Activated naive CD4-positive, alpha-beta T cell treated with anti-CD3 and anti-CD28 coated beads for 36 hours (primary cell): ENCODE measurements around the gene DLGAP1. TPM values are rescaled to one million over a fixed set of nuclear protein-coding genes. Genes with fewer than 3 reads are reported as not detected.

Experiments used
- CTCF ChIA-PET: fragments of 350-600 bp; sonication (Branson Sonifier 250); formaldehyde crosslinking; loops from one replicate; lab custom pipeline; 2021; ENCODE audit warnings: antibody characterized with exemption; lab: Charles Lee
- DNase-seq: peaks from one replicate; pipeline ENCODE4 v3.0.0-alpha.2; 2020
- H3K27ac Mint-ChIP-seq: one replicate; pipeline ENCODE4 v1.8.0; 2021; ENCODE audit warnings: mild to moderate bottlenecking, mixed read lengths
- H3K27me3 Mint-ChIP-seq: one replicate; pipeline ENCODE4 v1.8.0; 2021; ENCODE audit warnings: low read depth, mixed read lengths
- H3K36me3 Mint-ChIP-seq: one replicate; pipeline ENCODE4 v1.8.0; 2021; ENCODE audit warnings: low read depth, mixed read lengths
- H3K4me1 Mint-ChIP-seq: one replicate; pipeline ENCODE4 v1.8.0; 2021; ENCODE audit warnings: low read depth, mixed read lengths
- H3K4me3 Mint-ChIP-seq: one replicate; pipeline ENCODE4 v1.8.0; 2021; ENCODE audit warnings: mild to moderate bottlenecking, moderate library complexity, mixed read lengths
- H3K9me3 Mint-ChIP-seq: one replicate; pipeline ENCODE4 v1.8.0; 2021; ENCODE audit warnings: mixed read lengths
- intact Hi-C: fragments of 100-400 bp; cut with micrococcal nuclease; formaldehyde crosslinking; loops from one replicate; pipeline ENCODE4 v1.15.1; 2023
- total RNA-seq, 2 experiments: library from RNA; stranded (reverse); gene quantifications; one replicate each; pipeline ENCODE4 v1.2.3, GENCODE V29; 2021

Gene DLGAP1
- total RNA-seq, 2 experiments from 2014 or later = not detected

- no peak for DNase-seq
- Mint-ChIP-seq H3K27ac (no peak overlapping the region), H3K36me3 (no peaks in the 10 kb centered on the region), H3K27me3 (peaks cover 2% of the 10 kb centered on the region), H3K4me3 (no peak overlapping the region), H3K4me1 (no peaks in the 10 kb centered on the region), H3K9me3 (no peaks in the 10 kb centered on the region)
- intact Hi-C loops = no loop called here
- CTCF ChIA-PET = no interaction called here
These were observed 576.7 kb downstream of the DLGAP1 start for GRCh38 chr18:3878401-3878800.

GRCh38 chr18:3877678-3878077, 577.4 kb downstream of the DLGAP1 start:
- no peaks in the 10 kb centered on the region for H3K36me3 Mint-ChIP-seq
- intact Hi-C loops = no loop called here
- H3K9me3 Mint-ChIP-seq = no peaks in the 10 kb centered on the region
- no peak overlapping the region for H3K27ac Mint-ChIP-seq
- no peak overlapping the region for H3K4me3 Mint-ChIP-seq
- H3K4me1 Mint-ChIP-seq = no peaks in the 10 kb centered on the region
- CTCF ChIA-PET = interaction anchor here (0.7 kb wide), 1 partner anchor 191 kb away, joined by 3 read pairs; no protein-coding TSS in a partner anchor
- DNase-seq = no peak
- H3K27me3 Mint-ChIP-seq = peaks cover 3% of the 10 kb centered on the region

GRCh38 chr18:3875961-3876360, 579.1 kb downstream of the DLGAP1 start:
- CTCF ChIA-PET = interaction anchor here (0.6 to 0.7 kb wide), 2 partner anchors 27 to 285 kb away, joined by 3 read pairs; no protein-coding TSS in a partner anchor
- DNase-seq = no peak
- Mint-ChIP-seq H3K4me1 (no peaks in the 10 kb centered on the region), H3K9me3 (no peaks in the 10 kb centered on the region), H3K27me3 (peaks cover 10% of the 10 kb centered on the region), H3K27ac (no peak overlapping the region), H3K36me3 (no peaks in the 10 kb centered on the region), H3K4me3 (no peak overlapping the region)
- intact Hi-C loops = no loop called here

GRCh38 chr18:3875376-3875775, 579.7 kb downstream of the DLGAP1 start:
- intact Hi-C loops = no loop called here
- H3K4me1 Mint-ChIP-seq = no peaks in the 10 kb centered on the region
- CTCF ChIA-PET = interaction anchor here (0.6 to 0.7 kb wide), 2 partner anchors 27 to 68 kb away, joined by 3 to 4 read pairs; no protein-coding TSS in a partner anchor
- H3K9me3 Mint-ChIP-seq = no peaks in the 10 kb centered on the region
- no peak overlapping the region for H3K27ac Mint-ChIP-seq
- no peak overlapping the region for H3K4me3 Mint-ChIP-seq
- no peaks in the 10 kb centered on the region for H3K36me3 Mint-ChIP-seq
- peaks cover 10% of the 10 kb centered on the region for H3K27me3 Mint-ChIP-seq
- DNase-seq = no peak

- CTCF ChIA-PET = interaction anchor here (0.6 kb wide), 1 partner anchor 67 kb away, joined by 4 read pairs; no protein-coding TSS in a partner anchor
- Mint-ChIP-seq H3K4me3 (no peak overlapping the region), H3K4me1 (no peaks in the 10 kb centered on the region), H3K27me3 (peaks cover 10% of the 10 kb centered on the region), H3K9me3 (no peaks in the 10 kb centered on the region), H3K27ac (no peak overlapping the region), H3K36me3 (no peaks in the 10 kb centered on the region)
- intact Hi-C loops = loop anchor here (5.0 kb wide), 1 partner anchor 123 kb away; no protein-coding TSS in a partner anchor
- DNase-seq = no peak
These were observed 580.5 kb downstream of the DLGAP1 start for GRCh38 chr18:3874581-3874980.

GRCh38 chr18:3874125-3874524, 581.0 kb downstream of the DLGAP1 start:
- intact Hi-C loops = loop anchor here (5.0 kb wide), 1 partner anchor 123 kb away; no protein-coding TSS in a partner anchor
- Mint-ChIP-seq H3K4me3 (no peak overlapping the region), H3K27me3 (peaks cover 10% of the 10 kb centered on the region), H3K27ac (no peak overlapping the region), H3K4me1 (no peaks in the 10 kb centered on the region), H3K36me3 (no peaks in the 10 kb centered on the region), H3K9me3 (no peaks in the 10 kb centered on the region)
- CTCF ChIA-PET = no interaction called here
- DNase-seq = no peak

- CTCF ChIA-PET = no interaction called here
- Mint-ChIP-seq H3K9me3 (no peaks in the 10 kb centered on the region), H3K27ac (no peak overlapping the region), H3K36me3 (no peaks in the 10 kb centered on the region), H3K4me1 (no peaks in the 10 kb centered on the region), H3K4me3 (no peak overlapping the region), H3K27me3 (peaks cover 13% of the 10 kb centered on the region)
- no peak for DNase-seq
- intact Hi-C loops = loop anchor here (5.0 kb wide), 1 partner anchor 124 kb away; no protein-coding TSS in a partner anchor
These were observed 581.4 kb downstream of the DLGAP1 start for GRCh38 chr18:3873698-3874097.

GRCh38 chr18:3873211-3873610, 581.9 kb downstream of the DLGAP1 start:
- no peaks in the 10 kb centered on the region for H3K36me3 Mint-ChIP-seq
- no peak overlapping the region for H3K27ac Mint-ChIP-seq
- peaks cover 14% of the 10 kb centered on the region for H3K27me3 Mint-ChIP-seq
- no peaks in the 10 kb centered on the region for H3K4me1 Mint-ChIP-seq
- no peak overlapping the region for H3K4me3 Mint-ChIP-seq
- DNase-seq = no peak
- CTCF ChIA-PET = no interaction called here
- intact Hi-C loops = loop anchor here (5.0 kb wide), 1 partner anchor 124 kb away; no protein-coding TSS in a partner anchor
- H3K9me3 Mint-ChIP-seq = no peaks in the 10 kb centered on the region

- intact Hi-C loops = loop anchor here (5.0 kb wide), 1 partner anchor 125 kb away; no protein-coding TSS in a partner anchor
- Mint-ChIP-seq H3K9me3 (no peaks in the 10 kb centered on the region), H3K27ac (no peak overlapping the region), H3K27me3 (peaks cover 14% of the 10 kb centered on the region), H3K4me3 (no peak overlapping the region), H3K36me3 (no peaks in the 10 kb centered on the region), H3K4me1 (no peaks in the 10 kb centered on the region)
- CTCF ChIA-PET = no interaction called here
- no peak for DNase-seq
These were observed 582.5 kb downstream of the DLGAP1 start for GRCh38 chr18:3872641-3873040.

GRCh38 chr18:3871687-3872086, 583.4 kb downstream of the DLGAP1 start:
- no peaks in the 10 kb centered on the region for H3K4me1 Mint-ChIP-seq
- DNase-seq = no peak
- no peak overlapping the region for H3K4me3 Mint-ChIP-seq
- CTCF ChIA-PET = interaction anchor here (0.7 to 3.2 kb wide), 2 partner anchors 100 to 125 kb away, joined by 3 to 31 read pairs; no protein-coding TSS in a partner anchor
- no peak overlapping the region for H3K27ac Mint-ChIP-seq
- no peaks in the 10 kb centered on the region for H3K9me3 Mint-ChIP-seq
- intact Hi-C loops = loop anchor here (2.0 to 5.0 kb wide), 2 partner anchors 126 to 169 kb away; no protein-coding TSS in a partner anchor
- no peaks in the 10 kb centered on the region for H3K36me3 Mint-ChIP-seq
- peaks cover 16% of the 10 kb centered on the region for H3K27me3 Mint-ChIP-seq

GRCh38 chr18:3870914-3871313, 584.2 kb downstream of the DLGAP1 start:
- Mint-ChIP-seq H3K4me1 (no peaks in the 10 kb centered on the region), H3K9me3 (no peaks in the 10 kb centered on the region), H3K36me3 (no peaks in the 10 kb centered on the region), H3K27ac (no peak overlapping the region), H3K27me3 (peaks cover 16% of the 10 kb centered on the region), H3K4me3 (no peak overlapping the region)
- DNase-seq = no peak
- CTCF ChIA-PET = interaction anchor here (0.7 to 3.2 kb wide), 2 partner anchors 99 to 125 kb away, joined by 3 to 31 read pairs; no protein-coding TSS in a partner anchor
- intact Hi-C loops = loop anchor here (1.0 to 5.0 kb wide), 4 partner anchors 100 to 590 kb away; no protein-coding TSS in a partner anchor

- no peak for DNase-seq
- Mint-ChIP-seq H3K4me1 (no peaks in the 10 kb centered on the region), H3K36me3 (no peaks in the 10 kb centered on the region), H3K27ac (no peak overlapping the region), H3K27me3 (peaks cover 16% of the 10 kb centered on the region), H3K9me3 (no peaks in the 10 kb centered on the region), H3K4me3 (no peak overlapping the region)
- CTCF ChIA-PET = interaction anchor here (1.2 to 3.2 kb wide), 7 partner anchors 32 to 492 kb away, joined by 3 to 31 read pairs (median 3); no protein-coding TSS in a partner anchor
- intact Hi-C loops = loop anchor here (1.0 to 5.0 kb wide), 4 partner anchors 99 to 589 kb away; no protein-coding TSS in a partner anchor
These were observed 585.3 kb downstream of the DLGAP1 start for GRCh38 chr18:3869848-3870247.

GRCh38 chr18:3867864-3868311, 587.2 kb downstream of the DLGAP1 start:
- Mint-ChIP-seq H3K27ac (no peak overlapping the region), H3K27me3 (peaks cover 13% of the 10 kb centered on the region), H3K36me3 (no peaks in the 10 kb centered on the region), H3K4me1 (no peaks in the 10 kb centered on the region), H3K9me3 (no peaks in the 10 kb centered on the region), H3K4me3 (no peak overlapping the region)
- intact Hi-C loops = no loop called here
- no peak for DNase-seq
- CTCF ChIA-PET = interaction anchor here (1.2 kb wide), 1 partner anchor 97 kb away, joined by 6 read pairs; no protein-coding TSS in a partner anchor
